Measurements from ENCODE around the gene MEF2A.

GRCh38 chr15:99632521-99632920 is 66.7 kb downstream of the MEF2A start:
- TF ChIP-seq CTCF (IDR thresholded peaks at IDR 0.05) (no peak), EZH2phosphoT487 (IDR thresholded peaks at IDR 0.05) (no peak)
